Activated CD8-positive, alpha-beta memory T cell treated with anti-CD3 and anti-CD28 coated beads for 24 hours (primary cell): ENCODE data around the gene HID1.
A peak's percentile ranks its signal among the peaks of the same experiment; 100 is the strongest.

ENCODE experiments used
- DNase-seq: peaks from one replicate; pipeline ENCODE4 v3.0.0-alpha.2; 2020

The HID1 gene

DNA sequence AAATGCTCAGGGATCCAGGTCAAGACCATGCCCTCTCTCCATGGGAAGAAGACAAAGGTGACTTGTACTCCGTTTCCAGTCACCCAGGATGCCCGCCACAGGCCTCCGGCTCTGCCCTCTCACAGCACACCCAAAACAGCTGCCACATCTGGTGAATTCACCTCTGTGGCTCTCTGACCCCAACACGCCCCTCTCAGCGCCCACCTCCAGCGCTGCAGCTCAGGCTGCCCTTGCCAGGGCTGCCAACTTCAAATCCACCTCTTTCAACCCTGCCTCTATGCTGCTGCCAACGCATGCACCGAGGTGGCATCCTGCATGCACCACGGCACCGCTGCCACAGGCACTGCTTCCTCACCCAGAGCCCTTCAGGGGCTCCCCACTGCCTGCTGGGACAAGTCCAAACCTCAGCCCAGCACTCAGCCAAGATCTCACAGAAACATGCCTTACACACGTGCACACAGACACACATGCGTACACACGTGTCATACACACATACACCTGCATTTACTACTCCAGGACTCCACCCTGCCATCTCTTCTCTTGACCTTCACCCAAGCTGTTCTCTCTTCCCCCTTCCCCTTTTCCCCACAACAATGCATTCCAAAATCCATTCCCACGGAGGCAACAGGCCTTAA is 7.5 kb downstream of the HID1 start:
- no peak for DNase-seq

DNA sequence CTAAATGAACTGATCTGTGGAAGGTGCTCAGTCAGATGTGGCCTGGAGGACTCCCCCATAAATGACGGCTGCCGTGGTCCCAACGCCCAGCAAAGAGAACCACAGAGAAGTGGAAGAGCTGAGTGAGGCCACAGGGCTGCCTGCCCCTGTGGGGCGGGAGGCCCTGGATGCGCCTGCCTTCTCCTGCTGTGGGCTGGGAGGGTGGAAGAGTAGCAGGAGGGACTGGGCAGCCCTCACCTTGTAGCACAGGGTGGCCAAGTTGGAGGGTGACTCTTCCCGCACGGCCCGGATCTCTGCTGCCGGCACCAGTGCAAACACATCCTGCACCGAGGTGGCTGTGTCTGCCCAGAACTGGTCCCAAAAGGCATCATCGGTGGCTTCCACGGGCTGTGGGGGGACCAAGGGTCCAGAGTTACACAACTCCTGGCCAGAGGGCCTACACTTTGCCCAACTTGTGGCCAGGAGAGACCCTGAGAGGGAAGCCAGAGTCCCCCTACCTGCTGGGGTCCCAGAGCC is 8.3 kb downstream of the HID1 start:
- no peak for DNase-seq

DNA sequence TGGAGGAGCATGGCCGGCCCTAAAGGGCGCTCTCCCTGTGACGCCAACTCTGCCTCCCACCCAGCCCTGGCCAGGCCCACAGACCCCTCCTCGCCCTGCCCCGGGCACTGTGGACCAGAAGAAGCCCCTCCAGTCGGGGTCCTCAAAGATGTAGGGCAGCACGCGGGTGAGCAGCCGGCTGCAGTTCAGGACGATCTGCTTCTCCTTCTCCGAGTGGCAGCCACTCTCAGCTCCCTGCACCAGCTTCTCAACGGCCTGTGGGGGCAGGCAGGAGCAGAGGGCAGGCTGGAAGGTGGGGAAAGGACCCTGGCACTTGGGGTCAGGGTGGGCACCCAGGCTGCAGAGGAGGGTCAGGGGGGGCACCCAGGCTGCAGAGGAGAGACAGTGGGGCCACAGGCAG is 8.9 kb downstream of the HID1 start:
- no peak for DNase-seq

DNA sequence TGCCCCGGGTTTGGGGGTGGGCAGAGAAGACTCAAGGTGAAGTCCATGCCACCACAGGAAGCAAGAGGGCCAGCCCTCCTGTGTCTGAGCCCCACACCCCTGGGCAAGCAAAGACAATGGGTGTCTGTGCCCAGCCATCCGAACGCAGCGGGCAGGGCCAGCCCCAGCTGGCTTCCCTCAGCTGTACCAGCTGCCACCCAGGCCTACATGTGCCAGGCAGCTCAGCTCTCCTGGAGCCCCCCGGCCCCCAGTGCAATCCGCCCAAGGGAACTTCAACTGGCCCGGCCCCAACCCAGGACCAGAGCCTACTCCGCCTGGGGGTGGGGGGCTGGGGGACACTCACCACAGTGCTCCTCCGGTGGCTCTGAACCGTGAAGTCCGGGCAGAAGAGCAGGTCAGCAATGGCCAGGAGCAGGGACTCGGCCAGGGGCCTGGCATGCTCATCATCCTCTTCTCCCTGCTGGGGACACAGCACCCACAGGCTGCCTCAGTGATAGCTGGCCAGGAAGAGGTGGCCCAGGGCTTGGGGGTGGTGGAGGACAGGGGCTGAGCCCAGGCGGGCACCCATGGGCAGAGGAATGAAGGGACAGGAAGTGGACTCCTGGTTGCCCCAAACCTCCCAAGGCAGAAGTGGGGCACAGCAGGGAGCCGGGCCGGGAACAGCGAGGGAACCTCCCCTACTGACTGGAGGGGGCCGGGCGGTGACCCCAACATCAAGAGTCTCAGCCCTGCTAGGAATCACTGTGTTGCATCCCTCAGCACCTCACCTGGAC is 9.8 kb downstream of the HID1 start:
- DNase-seq: no peak

DNA sequence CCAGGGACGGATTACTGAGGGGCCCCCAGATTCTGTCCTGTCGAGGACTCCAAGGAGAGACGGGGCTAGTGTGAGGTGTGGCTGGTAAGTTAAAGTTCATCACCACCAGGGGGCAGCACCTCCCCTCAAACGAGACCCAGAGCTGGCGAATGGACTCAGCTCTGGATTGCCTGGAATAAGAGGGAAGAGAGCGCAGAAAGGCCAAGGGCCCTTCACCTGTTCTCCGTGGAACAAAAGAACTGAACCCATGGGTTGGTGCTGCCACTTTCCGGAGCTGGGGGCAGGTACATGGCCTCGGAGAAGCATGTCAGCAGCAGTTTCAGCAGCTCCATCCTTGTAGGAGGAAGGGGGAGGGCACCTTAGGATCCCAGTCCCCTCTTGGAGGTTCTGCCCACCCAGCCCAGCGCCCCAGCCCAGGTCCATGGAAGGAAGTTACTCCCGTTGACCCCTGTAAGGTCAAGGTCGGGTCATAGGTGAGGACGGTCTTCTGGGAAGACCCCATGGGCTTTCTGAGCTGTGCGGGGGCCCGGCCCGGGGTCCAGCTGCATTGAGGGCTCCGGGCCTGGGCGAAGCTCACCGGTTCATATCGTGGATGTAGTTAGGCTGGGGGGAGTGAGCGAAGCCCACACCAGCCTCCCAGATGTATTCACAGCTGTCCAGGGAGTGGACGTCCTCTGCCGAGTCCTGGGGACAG is 10.8 kb downstream of the HID1 start:
- peak; percentile 94 for DNase-seq

DNA sequence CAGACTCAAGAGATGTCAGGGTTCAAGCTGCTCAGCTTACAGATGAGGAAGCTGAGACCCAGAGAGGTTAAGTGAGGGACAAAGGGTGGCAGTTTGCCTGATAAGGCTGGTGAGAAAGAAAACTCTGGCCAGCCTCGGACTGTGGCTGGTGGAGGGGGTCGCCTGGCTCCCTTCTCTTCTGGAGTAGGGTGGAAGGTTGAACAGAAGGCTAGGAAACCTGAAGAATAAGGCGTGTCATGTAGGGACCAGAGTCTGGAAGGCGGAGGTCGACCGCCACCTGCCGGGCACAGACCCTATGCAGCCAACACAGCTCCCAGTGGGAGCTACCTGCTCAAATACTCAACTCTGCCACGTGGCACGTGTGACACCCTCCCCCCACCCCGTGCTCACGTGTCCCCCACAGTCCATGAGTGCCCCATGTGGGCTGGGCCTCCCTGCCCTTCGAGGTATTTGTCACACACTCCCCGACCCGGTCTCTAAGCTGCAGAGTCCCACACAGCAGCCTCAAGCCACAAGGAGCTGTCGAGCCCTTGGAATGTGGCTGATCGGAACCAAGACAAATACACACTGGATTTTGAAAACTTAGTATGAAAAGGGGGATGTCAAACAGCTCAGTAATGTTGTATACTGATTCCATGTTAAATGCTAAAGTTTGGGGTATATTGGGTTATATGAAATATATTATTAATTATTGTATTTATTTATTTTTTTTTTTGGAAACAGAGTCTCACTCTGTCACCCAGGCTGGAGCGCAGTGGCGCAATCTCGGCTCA is 11.8 kb downstream of the HID1 start:
- peak; percentile 67 for DNase-seq

DNA sequence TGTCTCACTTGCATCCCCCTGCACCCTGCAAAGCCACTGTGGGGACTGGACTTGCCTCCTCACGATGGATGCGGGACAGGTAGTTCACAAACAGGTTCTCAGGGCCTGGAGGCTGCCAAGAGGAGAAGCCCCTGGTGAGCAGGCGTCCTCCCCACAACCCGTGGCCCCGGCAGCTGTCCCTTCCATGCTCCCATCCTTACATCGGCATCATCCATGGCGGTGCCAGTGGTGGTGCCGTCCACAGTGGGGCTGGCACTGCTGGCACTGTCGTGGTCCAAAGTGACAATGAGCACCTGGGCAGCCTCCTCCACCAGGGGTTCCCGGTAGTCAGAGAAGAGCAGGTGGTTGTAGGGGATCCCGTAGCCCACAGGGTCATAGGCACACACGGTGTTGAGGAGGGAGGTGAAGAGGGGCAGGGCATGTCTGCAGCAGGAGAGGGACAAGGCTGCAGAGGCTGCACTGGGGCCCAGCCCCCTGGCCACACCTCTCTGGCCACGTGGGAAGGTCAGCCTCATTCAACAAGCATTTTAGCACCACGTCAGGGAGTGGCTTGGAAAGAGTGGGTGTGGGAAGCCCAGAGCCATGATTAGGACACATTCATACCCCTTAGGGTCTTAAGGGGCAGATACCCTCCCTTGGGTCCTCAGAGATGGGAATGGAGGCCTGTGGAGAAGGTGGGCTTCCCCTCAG is 12.6 kb downstream of the HID1 start:
- DNase-seq: no peak

DNA sequence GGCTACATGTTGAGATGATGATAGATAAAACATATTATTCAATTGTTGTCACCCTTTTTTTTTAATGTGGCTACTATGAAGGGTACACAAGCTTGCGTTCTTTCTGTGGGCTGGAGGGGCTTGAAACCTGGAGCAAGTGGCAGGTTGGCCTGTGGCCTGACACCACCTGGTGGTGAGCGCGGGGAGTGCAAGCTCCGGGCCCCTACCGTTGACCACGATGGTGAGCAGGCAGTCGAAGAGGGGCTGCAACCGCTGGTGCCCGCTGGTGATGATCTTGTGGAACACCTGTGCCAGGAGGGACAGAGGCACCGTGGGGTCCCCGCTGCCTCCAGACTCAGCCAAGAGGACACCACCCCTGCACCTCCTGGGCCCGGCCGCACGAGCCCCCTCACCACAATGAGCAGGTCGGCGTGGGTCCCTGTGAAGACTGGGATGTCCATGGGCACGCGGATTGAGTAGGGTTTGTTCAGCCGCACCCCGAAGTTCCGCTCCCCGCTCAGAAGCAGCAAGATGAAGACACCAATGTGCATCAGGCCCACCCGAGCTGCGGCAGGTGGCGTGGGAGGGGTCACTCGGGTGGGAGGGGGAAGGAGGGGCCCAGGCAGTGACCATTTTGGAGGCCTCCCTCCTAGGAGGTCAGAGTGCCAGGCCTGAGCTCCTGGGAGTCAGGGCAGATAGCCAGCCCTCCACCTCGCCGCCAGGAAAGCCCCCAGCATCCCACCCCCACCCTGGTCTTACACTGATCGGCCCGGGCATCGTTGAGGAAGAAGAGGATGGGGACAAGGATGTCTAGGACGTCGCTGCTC is 14.4 kb downstream of the HID1 start:
- peak; percentile 96 for DNase-seq

DNA sequence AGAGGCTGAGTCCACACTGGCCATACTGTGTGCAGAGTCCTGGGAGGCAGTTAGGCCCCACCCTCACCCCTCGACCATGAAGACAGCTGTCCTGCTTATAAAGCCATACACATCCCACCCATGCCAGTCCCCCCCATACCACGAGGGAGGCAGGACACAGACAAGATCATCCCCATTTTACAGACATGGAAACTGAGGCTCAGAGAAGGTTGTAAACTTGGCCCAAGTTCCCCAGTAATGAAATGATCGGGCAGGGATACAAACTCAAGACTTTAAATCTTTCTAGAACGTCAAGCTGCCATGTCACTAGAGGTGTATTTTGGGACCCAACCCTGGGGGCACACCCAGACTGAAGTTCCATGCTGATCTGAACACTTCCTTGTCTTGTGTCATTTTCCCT is 16.5 kb downstream of the HID1 start:
- no peak for DNase-seq

DNA sequence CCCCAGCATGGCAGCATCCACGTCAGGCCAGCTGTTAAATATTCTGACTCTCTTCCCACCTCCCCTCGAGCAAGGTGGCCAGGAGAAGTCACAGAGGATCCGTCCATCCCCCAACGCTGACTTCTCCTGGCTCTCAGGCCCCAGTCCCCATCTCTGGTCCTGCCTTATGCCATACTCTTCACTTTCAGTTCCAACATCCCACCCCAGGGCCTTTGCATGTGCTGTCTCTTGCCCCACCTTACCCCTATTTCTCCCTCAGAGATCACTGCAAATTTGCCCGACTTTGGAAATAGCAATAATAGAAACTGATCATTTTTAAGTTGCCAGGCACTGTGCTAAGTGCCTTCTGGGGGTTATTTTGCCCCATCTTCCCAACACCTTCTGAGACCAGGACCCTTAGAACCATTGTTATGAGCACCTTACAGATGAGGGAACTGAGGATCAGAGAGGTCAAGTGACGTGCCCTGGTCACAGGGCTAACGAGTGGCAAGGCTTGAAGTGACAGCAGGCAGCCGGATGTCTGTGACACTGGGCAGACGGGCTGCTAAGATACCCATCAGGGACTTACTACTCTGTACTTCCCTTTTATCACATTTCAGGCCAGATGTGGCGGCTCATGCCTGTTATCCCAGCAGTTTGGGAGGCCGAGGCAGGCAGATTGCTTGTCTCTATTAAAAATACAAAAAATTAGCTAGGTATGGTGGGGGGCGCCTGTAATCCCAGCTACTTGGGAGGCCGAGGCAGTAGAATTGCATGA is 17.7 kb downstream of the HID1 start:
- no peak for DNase-seq

DNA sequence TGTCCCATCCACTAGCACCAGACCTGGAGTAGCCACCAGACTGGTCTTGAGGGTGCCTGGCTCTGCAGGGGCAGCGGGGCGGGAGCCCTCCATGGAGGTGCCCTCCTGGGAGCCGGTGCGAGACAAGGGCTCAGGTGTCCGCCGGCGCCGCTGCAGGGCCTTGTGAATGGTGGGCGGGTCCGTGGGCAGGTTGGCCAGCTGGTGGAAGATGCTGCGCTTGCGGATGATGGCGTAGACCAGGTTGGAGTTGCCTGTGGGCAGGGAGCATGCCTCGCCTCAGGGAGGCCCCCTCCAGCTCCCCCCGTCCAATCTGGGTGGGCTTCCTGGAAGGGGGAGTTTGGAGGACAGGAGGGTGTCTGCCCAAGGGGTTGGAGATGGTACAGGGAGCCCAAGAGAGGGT is 18.4 kb downstream of the HID1 start:
- no peak for DNase-seq

DNA sequence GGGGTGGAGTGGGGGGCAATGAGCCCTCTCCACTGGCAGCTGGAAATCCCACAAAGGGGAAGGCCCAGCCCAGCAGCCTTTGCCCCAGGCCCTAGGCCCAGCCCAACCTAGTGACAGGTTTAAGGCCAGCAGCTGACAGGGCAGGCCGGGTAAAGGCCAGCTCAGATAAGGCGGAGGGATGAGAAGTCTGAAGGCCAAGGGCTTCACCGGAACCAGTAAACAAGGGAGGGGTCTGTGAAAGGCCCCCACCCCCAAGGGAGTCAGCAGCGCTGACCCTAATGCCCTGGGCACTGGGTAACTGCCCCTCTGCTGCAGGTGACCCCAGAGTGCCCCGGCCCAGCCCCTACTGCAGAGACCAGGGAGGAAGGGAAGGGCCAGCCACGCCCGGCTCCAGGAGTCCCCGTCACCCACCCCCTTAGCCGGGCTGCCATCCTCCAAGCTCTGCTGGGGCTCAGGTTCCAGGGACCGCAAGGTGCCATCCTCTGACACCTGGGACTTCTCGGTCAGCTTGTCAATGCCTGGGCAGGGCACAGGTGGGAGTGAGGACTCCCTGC is 19.3 kb downstream of the HID1 start:
- DNase-seq: no peak

DNA sequence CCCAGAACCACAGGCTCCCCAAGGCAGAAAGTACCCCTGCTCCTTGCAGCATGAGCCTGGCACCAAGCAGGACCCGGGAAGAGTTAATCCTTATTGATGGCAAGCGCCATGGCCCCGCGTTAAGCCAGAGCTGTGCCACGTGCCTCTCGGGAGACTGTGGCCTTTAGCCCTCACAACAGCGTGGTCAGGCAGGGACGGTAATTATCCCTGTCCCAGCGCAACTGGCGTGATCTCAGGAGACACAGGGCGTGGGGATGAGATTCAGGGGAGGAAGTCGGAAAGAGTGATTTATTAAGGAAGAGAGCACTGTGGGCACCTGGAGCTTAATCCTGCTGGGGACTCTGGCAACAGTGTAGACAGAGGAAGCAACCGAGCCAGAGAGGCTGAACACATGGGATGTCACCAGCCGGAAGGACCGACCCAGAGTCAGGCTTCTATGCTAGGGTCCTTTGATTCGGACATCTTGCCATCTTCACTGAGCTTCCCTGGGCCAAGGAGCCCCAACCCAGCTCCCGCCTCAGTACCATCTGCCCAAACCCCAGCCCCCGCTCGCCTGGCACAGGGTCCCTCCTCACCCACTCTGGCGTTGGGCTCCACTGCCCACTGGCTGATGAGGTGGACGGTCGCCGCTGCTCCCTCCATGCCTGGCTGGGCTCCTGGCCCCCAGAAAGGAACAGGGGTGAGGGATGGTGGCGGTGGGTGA is 20.0 kb downstream of the HID1 start:
- DNase-seq: no peak

DNA sequence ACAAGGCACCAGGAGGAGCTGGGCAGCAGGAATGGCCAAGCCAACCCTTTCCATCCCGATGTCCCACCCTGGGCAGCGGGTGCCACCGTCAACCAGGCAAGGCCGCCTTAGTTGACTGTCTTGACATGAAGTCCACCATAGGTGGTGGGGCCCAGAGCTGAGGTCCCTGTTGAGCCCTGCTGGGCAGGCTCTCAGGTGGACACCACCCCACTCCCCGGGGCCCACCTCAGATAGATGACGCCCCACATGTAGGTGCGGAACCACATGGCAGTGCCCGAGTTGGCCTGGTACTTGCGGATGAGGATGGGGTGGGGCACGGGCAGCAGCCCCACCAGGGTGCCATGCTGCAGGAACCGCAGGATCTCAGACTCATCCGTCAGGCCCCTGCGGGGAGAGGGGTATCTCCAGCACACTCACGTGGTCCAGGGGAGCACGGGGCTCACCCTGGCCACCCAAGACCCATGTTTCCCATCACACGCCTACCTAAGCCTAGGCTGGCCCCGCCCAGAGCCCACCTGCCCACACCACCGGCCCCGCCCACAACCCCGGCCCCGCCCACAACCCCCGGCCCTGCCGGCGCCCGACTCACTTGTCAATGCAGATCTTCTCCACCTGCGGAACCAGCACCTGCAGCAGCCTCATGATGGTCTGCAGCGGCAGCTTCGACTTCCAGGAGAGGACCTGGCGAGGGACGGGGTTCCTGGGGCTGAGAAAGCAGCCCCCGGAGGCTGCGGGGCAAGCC is 20.7 kb downstream of the HID1 start:
- no peak for DNase-seq

DNA sequence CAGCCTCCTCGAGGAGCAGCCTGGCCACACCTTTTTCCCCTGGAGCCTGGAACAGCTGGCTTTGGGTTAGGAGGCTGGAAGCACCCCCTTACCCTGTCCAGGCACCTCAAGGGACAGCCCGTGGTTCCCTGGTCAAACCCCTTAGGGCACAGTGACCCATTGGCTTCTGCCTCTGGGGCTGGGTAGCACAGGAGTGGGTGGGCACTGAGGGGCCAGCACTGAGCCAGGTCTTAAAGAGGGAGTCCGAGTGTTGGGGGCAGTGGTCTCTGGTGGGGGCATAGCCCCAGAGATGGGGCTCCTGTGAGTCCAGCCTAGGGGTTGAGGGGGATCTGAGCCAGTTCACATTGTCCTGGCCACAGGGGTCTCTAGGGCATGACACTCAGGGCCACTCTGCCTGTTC is 21.5 kb downstream of the HID1 start:
- no peak for DNase-seq

DNA sequence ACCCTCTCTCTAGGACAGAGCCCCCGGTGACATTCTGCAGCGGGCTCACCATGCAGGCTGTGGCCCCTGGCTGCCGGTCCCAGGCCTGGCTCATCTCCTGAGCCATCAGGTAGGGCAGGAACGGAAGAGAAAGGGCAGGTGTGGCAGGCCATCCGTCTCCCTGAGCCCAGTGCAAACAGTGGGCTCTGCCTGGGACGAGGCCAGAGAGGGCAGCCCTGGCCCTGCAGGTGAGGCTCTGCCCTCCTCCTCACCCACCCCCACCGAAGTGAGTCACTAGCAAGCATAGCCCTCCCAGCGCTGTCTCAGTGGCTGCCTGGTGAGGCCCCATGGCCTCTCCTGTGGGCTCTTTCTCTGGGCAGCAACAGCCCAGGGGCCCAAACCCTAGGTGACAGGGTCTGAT is 22.4 kb downstream of the HID1 start:
- DNase-seq: no peak

DNA sequence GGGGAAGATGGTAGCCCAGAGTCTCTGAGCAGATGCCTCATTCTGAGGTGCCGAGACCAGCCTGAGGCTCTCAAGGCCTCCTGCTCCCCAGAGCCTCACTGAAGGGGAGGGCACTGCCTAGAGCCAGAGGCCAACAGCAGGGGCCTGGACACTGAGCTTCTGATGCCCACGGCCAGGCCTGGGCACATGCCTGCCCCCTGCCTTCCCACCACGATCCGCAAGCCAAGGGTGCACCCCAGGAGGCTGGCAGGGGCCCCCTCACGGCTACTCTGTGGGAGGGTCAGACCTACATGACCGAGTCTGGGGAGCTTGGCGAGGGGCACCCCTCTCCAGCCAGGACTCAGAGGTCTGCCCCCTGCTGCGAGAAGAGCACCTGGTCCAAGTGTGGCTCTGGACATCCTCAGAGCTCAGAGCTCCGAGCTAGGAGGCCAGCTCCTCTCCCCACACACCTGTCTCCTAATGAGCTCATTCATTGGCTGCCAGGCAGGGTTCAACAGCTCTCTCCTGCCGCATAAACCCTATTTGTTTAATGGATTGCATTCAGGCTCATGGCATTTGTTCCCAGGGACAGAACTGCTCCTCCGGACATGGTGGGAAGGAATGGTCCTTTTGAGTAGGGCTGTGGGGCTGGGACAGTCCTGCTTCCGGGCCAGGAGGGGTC is 23.0 kb downstream of the HID1 start:
- DNase-seq: no peak

DNA sequence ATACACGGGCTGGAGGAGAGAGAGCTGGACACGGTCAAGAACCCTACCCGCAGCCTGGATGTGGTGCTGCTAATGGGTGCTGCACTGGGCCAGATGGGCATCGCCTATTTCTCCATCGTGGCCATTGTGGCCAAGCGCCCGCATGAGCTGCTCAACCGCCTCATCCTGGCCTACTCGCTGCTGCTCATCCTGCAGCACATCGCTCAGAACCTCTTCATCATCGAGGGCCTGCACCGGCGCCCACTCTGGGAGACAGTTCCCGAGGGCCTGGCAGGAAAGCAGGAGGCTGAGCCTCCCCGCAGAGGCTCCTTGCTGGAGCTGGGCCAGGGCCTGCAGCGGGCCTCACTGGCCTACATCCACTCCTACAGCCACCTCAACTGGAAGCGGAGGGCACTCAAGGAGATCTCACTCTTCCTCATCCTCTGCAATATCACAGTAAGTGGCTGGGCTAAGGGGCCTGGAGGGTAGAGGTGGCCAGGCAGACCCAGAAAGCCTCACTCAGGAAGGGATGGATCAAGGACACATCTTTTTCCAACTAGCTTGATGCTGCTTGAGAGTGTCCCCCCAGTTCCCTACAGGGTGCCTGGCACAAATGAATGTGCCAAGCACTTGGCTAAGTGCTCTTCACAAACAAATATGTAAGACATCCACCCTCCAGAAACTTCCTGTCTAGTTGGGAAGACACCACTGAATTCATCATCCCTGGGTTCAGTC is 25.4 kb downstream of the HID1 start:
- no peak for DNase-seq
